Suppressor macrophage (primary cell): Measurements from ENCODE around the gene PTPRT.

Experiments
- DNase-seq, 4 experiments: peaks; one replicate each; pipeline ENCODE4 v3.0.0-alpha.2; 2020 to 2022
- total RNA-seq, 17 experiments: gene quantifications; one replicate each; lab custom pipeline; 2026; ENCODE audit warnings: mixed read lengths in 6 of 17, inconsistent platforms in 3 of 17; lab: John Stamatoyannopoulos, UW

PTPRT gene
- total RNA-seq, result 0 to 6.4 (median 0) reads per million in 17 experiments

GRCh38 chr20:43189554-43190331 lies at the start of gene PTPRT:
TSS of gene PTPRT (minus strand) at chr20:43189906. CDS start at chr20:43189733, 173 bp downstream.
- DNase-seq, result no peak

GRCh38 chr20:43238833-43239232 lies 49.1 kb upstream of the PTPRT start:
- no peak for DNase-seq

- DNase-seq, result no peak
Observed at GRCh38 chr20:43238266-43238665, 48.6 kb upstream of the PTPRT start.

GRCh38 chr20:43237651-43238168 lies 48.0 kb upstream of the PTPRT start:
- no peak for DNase-seq

GRCh38 chr20:43235998-43236397 lies 46.3 kb upstream of the PTPRT start:
- DNase-seq, result no peak

- DNase-seq, result no peak
Observed at GRCh38 chr20:43231829-43232228, 42.1 kb upstream of the PTPRT start.

- no peak for DNase-seq
Observed at GRCh38 chr20:43229696-43230095, 40.0 kb upstream of the PTPRT start.

GRCh38 chr20:43220612-43221011 lies 30.9 kb upstream of the PTPRT start:
- DNase-seq, result no peak

- no peak for DNase-seq
Observed at GRCh38 chr20:43210901-43211300, 21.2 kb upstream of the PTPRT start.

GRCh38 chr20:43209831-43210230 lies 20.1 kb upstream of the PTPRT start:
- no peak for DNase-seq

- no peak for DNase-seq
Observed at GRCh38 chr20:43205699-43206098, 16.0 kb upstream of the PTPRT start.

- DNase-seq, result no peak
Observed at GRCh38 chr20:43202100-43202499, 12.4 kb upstream of the PTPRT start.

GRCh38 chr20:43198607-43199006 lies 8.9 kb upstream of the PTPRT start:
- DNase-seq, result no peak

GRCh38 chr20:43196243-43196642 lies 6.5 kb upstream of the PTPRT start:
- DNase-seq, result no peak

GRCh38 chr20:43194137-43194536 lies 4.4 kb upstream of the PTPRT start:
- no peak for DNase-seq

- no peak for DNase-seq
Observed at GRCh38 chr20:43193443-43193842, 3.7 kb upstream of the PTPRT start.

- peak; percentile 7 to 32 (median 20) for DNase-seq
Observed at GRCh38 chr20:43191946-43192863, 2.5 kb upstream of the PTPRT start.

- DNase-seq, result no peak
Observed at GRCh38 chr20:43191143-43191542, 1.4 kb upstream of the PTPRT start.

- no peak for DNase-seq
Observed at GRCh38 chr20:43190332-43190953, 737 bp upstream of the PTPRT start.

GRCh38 chr20:43188861-43189553 lies 699 bp downstream of the PTPRT start:
- DNase-seq, result no peak

GRCh38 chr20:43188234-43188653 lies 1.5 kb downstream of the PTPRT start:
- DNase-seq, result no peak
